ENCODE measurements around the gene CFAP410. TPM values are rescaled to one million over a fixed set of nuclear protein-coding genes. Genes with fewer than 3 reads are reported as not detected.
"Not testable (repeated sequence)": the region's sequence is repeated elsewhere in the genome, so short reads cannot be mapped to it uniquely, and the experiment has no call there.

The CFAP410 gene
- total RNA-seq, 1 donor from 2014 or later: 20.2 TPM

- DNase-seq (ENCODE audit: low spot score): peak; percentile 48
Observed at GRCh38 chr21:44370027-44370735, 31.0 kb upstream of the CFAP410 start.

DNA sequence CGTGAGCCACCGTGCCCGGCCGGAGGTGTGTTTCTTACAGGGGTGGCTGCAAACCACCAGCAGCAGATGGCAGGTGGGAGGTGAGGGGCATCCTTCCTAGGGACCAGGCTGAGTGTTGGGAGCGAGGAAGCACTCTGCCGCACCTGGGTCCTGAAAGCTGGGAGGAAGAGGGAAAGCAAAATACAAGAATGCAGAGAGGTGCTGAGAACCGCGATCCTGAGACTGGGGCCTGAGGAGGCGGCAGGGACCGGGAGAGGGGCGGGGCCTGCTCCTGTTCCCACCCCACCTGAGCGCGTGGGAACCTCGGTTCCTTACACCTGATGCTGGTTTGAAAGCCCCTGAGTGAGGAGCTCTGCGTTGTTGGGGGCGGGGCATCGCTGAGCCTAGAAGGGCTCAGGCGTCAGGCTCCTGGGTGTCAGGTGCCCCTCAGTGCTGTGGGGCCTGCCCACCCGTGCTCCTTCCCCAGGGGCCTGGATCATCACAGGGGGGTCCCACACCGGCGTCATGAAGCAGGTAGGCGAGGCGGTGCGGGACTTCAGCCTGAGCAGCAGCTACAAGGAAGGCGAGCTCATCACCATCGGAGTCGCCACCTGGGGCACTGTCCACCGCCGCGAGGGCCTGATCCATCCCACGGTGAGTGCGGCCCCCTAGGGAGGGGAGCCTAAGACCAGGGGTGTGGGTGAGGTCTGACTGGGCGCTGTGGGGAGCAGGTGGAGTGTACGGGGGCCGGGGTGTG lies 29.7 kb upstream of the CFAP410 start:
- DNase-seq (ENCODE audit: low spot score): peak; percentile 43

- DNase-seq (ENCODE audit: low spot score): no peak
Observed at GRCh38 chr21:44366586-44367211, 27.5 kb upstream of the CFAP410 start.

DNA sequence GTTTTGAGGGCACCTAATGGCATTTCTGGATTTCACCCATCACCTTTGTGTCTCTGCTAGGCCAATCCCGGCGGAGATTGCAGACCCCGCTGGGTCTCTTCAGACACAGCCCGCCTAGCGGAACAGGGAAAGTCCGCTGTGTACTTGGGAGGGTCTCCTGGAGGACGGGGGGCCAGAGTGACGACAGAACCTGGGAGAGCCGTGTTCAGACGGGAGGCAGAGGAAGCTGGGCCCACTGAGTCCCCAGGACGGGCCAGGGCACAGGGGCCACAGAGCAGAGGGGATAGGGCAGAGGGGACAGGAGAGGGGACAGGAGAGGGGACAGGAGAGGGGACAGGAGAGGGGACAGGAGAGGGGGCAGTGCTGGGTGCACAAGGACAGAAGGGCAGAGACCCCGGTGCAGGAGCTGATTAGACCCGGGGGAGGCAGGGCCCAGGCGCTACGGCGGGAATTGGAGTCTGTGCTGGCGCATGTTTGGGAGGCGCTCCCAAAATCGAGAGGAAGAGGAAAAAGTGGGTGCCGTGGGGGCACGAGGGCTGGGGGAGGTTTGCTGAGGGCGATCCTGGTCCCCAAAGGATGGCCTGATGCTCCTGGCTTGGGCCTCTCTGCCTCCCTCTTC lies 26.9 kb upstream of the CFAP410 start:
- DNase-seq (ENCODE audit: low spot score): no peak

DNA sequence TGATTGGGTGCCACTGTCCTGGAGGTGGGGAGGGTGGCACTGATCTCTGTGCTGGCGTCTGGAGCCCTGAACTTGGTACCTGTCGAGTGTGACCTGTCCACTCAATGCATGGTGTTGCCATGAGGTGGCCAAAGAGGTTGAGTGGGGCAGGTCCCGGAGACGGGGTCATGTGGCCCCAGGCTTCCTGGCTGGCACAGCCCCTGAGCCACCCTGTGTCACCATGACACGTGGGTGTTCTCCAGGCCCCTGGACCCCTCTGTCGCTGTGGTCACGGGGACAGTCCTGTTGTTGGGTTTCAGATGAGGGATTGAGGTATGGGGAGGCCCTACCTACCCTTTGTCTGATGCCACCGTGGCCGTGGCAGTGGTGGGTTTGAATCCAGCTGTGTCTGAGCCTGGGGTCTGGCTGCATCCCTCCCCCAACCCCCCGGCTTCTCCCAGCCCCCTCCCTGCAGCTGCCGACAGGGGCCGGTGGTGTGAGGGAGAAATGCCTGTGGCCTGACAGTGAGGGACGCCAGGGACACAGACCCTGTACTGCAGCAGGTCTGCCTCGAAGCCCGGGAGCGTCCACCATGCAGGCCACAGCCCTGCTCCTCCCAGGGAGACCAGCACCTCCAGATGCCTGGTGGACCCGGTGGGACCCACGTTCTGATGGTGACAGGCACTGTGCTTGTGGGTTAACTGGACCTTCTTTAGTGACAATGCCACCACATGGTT lies 26.2 kb upstream of the CFAP410 start:
- DNase-seq (ENCODE audit: low spot score): no peak

DNA sequence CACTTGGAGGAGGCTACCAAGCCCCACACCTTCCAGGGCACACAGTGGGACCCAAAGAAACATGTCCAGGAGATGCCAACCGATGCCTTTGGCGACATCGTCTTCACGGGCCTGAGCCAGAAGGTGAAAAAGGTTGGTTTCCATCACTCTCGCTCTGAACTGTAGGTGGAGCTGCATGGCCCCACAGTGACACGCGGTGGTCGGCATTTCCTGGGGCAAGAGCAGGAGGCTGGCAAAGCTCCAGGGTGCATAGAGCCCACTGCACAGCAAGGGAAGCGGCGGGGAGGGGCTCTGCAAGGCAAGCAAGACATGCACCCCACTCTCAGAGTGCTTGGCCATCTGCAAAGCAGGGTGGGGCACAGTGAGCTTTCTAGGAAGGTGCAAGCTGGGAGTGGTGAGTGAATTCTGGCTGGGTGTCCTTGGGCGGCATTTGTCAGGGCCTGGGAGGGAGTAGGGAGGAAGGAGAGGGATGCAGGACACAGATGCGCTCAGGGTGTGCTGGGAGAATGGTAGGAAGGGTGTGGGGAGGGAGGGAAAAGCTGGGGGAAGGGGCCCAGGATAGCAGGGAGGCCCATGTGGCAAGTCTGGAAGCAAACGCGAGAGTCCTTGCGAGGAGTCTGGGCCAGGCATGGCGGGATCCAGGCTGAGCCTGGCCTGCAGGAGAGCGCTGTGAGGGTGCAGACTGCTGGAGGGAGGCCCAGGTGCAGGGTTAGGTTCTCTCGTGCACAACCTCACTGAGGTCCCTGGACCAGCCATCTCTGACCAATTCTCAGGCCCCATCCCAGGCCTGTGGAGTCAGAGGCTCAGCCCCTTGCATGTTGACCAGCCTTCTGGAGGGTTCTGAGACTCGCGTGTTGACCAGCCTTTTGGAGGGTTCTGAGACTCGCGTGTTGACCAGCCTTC lies 25.2 kb upstream of the CFAP410 start:
- no peak for DNase-seq (ENCODE audit: low spot score)

GRCh38 chr21:44363278-44363677 lies 24.1 kb upstream of the CFAP410 start:
- DNase-seq (ENCODE audit: low spot score): no peak

GRCh38 chr21:44361903-44362302 lies 22.7 kb upstream of the CFAP410 start:
- DNase-seq (ENCODE audit: low spot score): not testable (repeated sequence)

GRCh38 chr21:44360159-44360558 lies 21.0 kb upstream of the CFAP410 start:
- DNase-seq (ENCODE audit: low spot score): no peak

- no peak for DNase-seq (ENCODE audit: low spot score)
Observed at GRCh38 chr21:44359396-44359795, 20.2 kb upstream of the CFAP410 start.

DNA sequence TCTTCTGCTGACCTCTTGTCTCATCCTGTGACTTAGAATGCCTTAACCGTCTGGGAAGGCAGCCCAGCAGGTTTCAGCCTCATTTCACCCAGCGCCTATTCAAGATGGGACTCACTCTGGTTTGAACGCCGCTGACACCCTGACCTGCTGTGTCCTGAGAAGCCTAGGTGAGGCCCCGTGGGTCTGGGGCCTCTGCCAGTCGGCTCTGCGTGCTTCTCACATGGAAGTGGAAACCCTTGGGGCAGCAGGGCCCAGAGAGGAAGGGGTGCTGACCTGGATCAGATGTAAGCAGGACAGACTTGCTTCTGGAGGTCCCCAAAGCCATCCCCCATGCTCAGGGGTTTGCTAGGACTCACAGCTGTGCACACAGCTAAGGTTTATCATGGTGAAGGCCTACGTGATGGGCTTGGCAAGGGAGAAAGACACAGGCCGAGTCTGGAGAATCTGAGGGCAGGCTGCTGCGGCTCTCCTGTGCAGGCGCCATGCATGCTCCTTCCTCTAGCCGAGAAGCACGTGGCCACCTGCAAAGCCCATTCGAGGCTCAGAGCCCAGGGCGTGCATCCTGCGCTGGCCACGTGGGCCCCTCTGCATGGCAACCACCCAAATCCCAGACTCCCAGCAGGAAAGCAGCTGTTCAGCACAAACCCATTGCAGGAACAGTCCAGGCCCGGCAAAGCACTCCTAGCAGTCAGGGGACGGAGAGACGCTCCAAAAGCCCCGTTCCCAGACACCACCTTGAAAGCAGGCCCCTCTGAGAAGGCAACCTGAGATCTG lies 18.1 kb upstream of the CFAP410 start:
- DNase-seq (ENCODE audit: low spot score): no peak

- no peak for DNase-seq (ENCODE audit: low spot score)
Observed at GRCh38 chr21:44356636-44357035, 17.4 kb upstream of the CFAP410 start.

DNA sequence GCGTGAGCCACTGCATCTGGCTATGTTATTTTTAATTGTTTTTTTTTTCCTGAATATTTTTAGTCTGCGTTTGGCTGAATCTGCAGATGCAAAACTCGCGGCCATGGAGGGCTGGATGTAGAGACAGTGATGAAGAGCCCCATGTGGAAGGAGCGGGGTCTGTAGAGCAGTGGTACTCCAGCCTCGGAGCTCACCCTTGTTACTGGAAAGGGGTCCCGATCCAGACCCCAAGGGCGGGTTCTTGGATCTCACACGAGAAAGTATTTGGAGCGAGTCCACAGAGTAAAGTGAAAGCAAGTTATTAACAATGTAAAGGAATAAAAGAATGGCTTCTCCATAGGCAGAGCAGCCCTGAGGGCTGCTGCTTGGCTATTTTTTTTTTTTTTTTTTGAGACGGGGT lies 17.0 kb upstream of the CFAP410 start:
- DNase-seq (ENCODE audit: low spot score): no peak

GRCh38 chr21:44354775-44355771 lies 15.9 kb upstream of the CFAP410 start:
- DNase-seq (ENCODE audit: low spot score): no peak

GRCh38 chr21:44354001-44354405 lies 14.8 kb upstream of the CFAP410 start:
- DNase-seq (ENCODE audit: low spot score): no peak

- peak; percentile 58 for DNase-seq (ENCODE audit: low spot score)
Observed at GRCh38 chr21:44353191-44353970, 14.2 kb upstream of the CFAP410 start, which contains the start of gene TRPM2. TSS of gene TRPM2 (plus strand) at chr21:44353621. CDS start at chr21:44353701, 80 bp downstream.

- no peak for DNase-seq (ENCODE audit: low spot score)
Observed at GRCh38 chr21:44352253-44352860, 13.2 kb upstream of the CFAP410 start.

All from ureter (tissue), 1 donor.